ACC112 (cell line): Measurements from ENCODE around the gene ANKS1B.

Experiments used
- H2AFZ ChIP-seq: fragments of 200-600 bp; sonication (generic); one replicate; pipeline ENCODE4 v1.6.0; 2017; ENCODE audit warnings: antibody characterized with exemption, low read length; ENCODE audit not compliant: unreplicated experiment
- H3K27ac ChIP-seq: fragments of 200-600 bp; sonication (generic); 2 replicates; pipeline ENCODE4 v1.5.1; 2014; ENCODE audit warnings: low read depth, mild to moderate bottlenecking, antibody characterized with exemption, low read length, moderate library complexity
- H3K27me3 ChIP-seq: fragments of 200-600 bp; sonication (generic); 2 replicates; pipeline ENCODE4 v1.6.1; 2014; ENCODE audit warnings: mild to moderate bottlenecking, antibody characterized with exemption, low read length, moderate library complexity, mixed read lengths; ENCODE audit not compliant: insufficient read depth
- H3K36me3 ChIP-seq: fragments of 200-600 bp; sonication (generic); 2 replicates; pipeline ENCODE4 v1.6.1; 2016; ENCODE audit warnings: mild to moderate bottlenecking, antibody characterized with exemption, low read length, moderate library complexity, mixed read lengths; ENCODE audit not compliant: insufficient read depth
- H3K4me1 ChIP-seq: fragments of 200-600 bp; sonication (generic); one replicate; pipeline ENCODE4 v1.6.1; 2016; ENCODE audit warnings: low read length, mixed read lengths; ENCODE audit not compliant: insufficient read depth, unreplicated experiment, control insufficient read depth
- H3K4me3 ChIP-seq: fragments of 200-600 bp; sonication (generic); 2 replicates; pipeline ENCODE4 v1.5.1; 2014; ENCODE audit warnings: mild to moderate bottlenecking, low read depth, low read length
- H3K79me2 ChIP-seq: fragments of 200-600 bp; sonication (generic); one replicate; pipeline ENCODE4 v1.6.0; 2016; ENCODE audit warnings: low read length; ENCODE audit not compliant: control insufficient read depth, unreplicated experiment, insufficient read depth

ANKS1B gene

DNA sequence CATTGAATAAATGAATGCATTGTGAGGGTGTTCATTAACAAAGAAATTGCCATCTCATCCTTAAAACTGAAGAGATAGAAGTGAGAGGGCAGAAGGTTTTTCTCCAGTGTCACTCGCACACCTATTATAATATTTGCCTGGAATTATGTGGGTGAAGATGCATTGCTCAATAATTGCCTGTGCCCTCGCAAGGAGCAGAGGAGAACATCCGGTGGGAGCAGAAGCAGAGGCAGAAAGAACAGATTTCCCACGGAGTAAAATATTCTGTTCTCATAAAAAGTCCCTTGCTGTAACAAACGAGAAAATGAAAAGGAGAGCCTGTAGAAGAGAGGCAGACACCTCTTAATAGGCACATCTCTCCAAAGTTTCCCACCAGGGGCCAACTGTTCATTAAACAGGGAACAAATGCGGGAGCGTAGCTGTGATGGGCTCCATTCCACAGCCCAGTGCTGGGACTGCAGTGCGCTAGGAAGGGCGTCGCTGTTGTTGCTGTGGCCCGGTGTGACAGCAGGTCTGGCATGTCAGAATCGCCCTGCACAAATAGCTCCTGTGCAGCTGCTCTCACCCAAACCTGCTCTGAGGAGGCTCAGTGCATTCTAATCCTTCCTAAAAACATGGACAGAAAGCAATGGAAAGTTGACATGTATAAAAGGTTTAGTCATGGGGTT, 979.8 kb downstream of the ANKS1B start:
- H3K27me3 ChIP-seq, result no peaks in the 10 kb centered on the region; the same call in 1 of the 2 replicates
- no peak overlapping the region for H3K4me3 ChIP-seq
- no peak overlapping the region for H2AFZ ChIP-seq
- no peaks in the 10 kb centered on the region for H3K79me2 ChIP-seq
- no peaks in the 10 kb centered on the region for H3K36me3 ChIP-seq
- no peaks in the 10 kb centered on the region for H3K4me1 ChIP-seq
- no peak overlapping the region for H3K27ac ChIP-seq

DNA sequence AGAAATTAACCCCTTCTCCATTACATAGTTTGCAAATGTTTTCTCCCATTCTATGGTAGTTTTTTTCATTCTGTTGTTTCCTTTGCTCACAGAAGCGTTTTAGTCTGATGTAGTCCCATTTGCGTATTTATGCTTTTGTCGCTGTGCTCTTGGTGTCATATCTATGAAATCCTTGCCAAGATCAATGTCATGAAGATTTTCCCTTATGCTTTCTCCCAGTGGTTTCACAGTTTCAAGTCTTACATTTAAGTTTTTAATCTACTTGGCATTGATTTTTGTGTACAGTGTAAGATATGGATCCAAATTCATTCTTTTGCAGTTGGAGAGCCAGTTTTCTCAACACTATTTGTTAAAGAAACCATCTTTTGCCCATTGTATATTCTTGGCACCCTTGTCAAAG, 982.0 kb downstream of the ANKS1B start:
- no peak overlapping the region for H3K27ac ChIP-seq
- no peak overlapping the region for H3K4me3 ChIP-seq
- no peaks in the 10 kb centered on the region for H3K79me2 ChIP-seq
- no peaks in the 10 kb centered on the region; the same call in 1 of the 2 replicates for H3K27me3 ChIP-seq
- no peaks in the 10 kb centered on the region for H3K4me1 ChIP-seq
- H2AFZ ChIP-seq, result no peak overlapping the region
- H3K36me3 ChIP-seq, result no peaks in the 10 kb centered on the region

DNA sequence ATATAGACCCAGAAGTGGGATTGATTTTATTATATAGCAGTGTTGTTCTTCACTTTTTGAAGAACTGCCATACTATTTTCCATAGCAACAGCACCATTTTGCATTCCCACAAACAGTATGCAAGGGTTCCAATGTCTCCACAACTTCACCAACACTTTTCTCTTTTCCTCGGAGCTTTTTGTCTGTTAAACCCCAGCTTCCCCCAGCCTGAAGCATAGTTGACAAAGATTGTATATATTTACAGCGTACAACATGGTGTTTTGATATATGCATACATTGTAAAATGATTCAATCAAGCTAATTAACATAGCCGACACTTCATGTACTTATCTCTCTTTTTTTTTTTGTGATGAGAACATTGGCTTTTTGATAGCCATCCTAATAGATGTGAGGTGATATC, 982.6 kb downstream of the ANKS1B start:
- Histone ChIP-seq H3K4me3 (no peak overlapping the region), H2AFZ (no peak overlapping the region), H3K4me1 (no peaks in the 10 kb centered on the region), H3K27me3 (no peaks in the 10 kb centered on the region; the same call in 1 of the 2 replicates), H3K27ac (no peak overlapping the region), H3K36me3 (no peaks in the 10 kb centered on the region), H3K79me2 (no peaks in the 10 kb centered on the region)

DNA sequence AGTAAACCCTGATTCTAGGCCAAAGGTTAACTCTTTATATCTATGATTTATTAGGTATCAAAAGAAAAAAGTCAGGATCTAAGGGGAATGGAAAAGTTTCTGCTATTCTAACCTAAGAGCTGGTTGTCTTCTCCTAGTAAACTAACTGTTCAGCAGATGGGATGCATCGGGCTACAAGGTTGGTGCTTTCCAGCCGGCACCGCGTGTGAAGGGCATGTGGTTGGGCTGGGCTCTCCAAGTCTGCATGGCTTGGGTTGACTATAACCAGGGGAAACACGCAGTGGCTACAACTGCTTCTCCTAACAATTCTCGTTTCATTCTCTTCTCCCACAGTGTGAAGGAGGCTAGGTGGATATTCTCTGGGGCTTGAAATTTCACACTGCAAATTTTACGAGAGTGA, 985.2 kb downstream of the ANKS1B start:
- Histone ChIP-seq H2AFZ (no peak overlapping the region), H3K4me1 (no peaks in the 10 kb centered on the region), H3K27me3 (no peaks in the 10 kb centered on the region; the same call in 1 of the 2 replicates), H3K36me3 (no peaks in the 10 kb centered on the region), H3K4me3 (no peak overlapping the region), H3K79me2 (no peaks in the 10 kb centered on the region), H3K27ac (no peak overlapping the region)

DNA sequence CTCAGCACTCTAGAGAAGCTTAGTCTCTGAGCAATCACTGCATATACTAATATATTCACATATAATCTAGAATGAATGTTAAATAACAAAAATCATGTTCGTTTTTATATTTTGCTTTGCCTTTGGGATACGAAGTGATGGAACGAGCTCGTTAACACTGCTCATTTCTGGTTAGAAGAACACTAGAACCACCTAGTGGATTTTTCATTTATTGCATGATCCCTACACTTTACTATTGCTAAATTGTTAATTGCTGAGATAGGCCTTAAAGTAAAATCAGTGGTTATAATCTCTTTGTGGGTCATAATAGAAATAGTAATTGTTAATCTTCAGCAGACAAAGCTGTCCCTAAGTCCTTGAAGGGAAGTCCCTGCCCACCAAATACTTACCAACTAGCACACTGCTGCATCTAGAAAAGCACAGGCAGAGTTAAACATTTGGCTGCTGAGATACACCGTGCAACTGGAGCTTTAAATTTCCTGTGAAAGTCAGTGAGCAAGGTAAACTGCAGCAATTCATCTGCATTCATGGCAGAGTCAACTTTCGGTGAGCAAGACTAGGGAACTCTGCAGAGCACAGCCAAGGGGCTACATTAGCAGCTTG, 985.9 kb downstream of the ANKS1B start:
- H3K4me3 ChIP-seq, result no peak overlapping the region
- H3K36me3 ChIP-seq, result no peaks in the 10 kb centered on the region
- H2AFZ ChIP-seq, result no peak overlapping the region
- H3K79me2 ChIP-seq, result no peaks in the 10 kb centered on the region
- H3K27me3 ChIP-seq, result no peaks in the 10 kb centered on the region
- H3K4me1 ChIP-seq, result no peaks in the 10 kb centered on the region
- no peak overlapping the region for H3K27ac ChIP-seq

DNA sequence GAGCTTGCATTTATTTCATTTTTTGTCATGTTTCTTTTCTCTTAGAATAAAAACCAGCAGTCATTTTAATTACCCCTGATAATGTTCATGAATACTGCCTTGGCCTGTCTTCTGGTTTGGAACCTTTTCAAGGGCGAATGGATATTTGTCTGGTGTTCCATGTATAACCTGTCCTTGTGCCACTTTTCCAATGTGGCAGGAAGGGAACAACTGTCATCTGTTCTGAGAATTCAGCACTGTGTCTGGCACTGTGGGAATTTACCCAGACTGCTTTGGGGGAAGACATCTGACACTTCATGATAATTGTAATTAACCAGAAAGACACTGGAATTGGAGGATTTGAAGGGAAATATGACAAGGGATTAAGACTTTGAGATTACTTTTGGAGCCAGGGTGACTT, 986.8 kb downstream of the ANKS1B start:
- no peaks in the 10 kb centered on the region for H3K4me1 ChIP-seq
- H3K79me2 ChIP-seq, result no peaks in the 10 kb centered on the region
- no peaks in the 10 kb centered on the region for H3K36me3 ChIP-seq
- H3K27me3 ChIP-seq, result no peaks in the 10 kb centered on the region
- H2AFZ ChIP-seq, result no peak overlapping the region
- H3K27ac ChIP-seq, result no peak overlapping the region
- H3K4me3 ChIP-seq, result no peak overlapping the region

DNA sequence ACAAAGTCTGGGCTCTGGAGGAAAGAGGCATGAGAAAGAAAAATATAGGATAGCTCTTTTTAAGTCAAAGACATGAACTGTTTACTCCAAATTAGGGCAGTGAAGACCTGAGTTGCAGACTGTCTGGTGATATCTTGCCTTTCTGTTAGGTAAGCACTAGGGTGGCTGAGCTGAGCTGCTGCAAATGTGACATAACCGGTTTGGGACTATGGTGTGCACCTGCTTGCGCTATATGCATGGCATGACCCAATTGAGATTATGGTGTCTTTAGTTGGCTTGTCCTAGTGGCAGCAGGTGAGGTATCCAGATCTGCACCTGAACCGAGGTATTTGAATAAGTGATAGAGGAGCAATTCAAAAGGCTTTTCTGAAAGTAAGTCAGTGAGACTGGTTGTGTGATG, 994.1 kb downstream of the ANKS1B start:
- no peaks in the 10 kb centered on the region for H3K4me1 ChIP-seq
- peaks cover 5% of the 10 kb centered on the region; the same call in 1 of the 2 replicates for H3K27me3 ChIP-seq
- no peaks in the 10 kb centered on the region for H3K79me2 ChIP-seq
- no peaks in the 10 kb centered on the region for H3K36me3 ChIP-seq
- H2AFZ ChIP-seq, result no peak overlapping the region
- no peak overlapping the region for H3K27ac ChIP-seq
- H3K4me3 ChIP-seq, result no peak overlapping the region

DNA sequence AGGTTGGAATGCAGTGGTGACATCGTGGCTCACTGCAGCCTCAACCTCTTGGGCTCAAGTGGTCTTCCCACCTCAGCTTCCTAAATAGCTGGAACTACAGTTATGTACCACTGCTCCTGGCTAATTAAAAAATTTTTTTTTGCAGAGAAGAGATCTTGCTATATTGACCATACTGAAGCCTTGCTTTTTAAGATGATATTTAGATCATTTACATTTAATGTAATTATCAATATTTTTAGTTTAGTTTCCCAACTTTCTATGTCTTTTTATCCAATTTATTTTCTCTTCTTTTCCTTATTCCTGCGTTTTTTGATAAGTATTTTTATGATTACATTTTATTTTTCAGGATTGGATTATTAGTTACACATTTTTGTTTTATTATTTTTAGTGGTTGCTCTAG, 999.6 kb downstream of the ANKS1B start:
- Histone ChIP-seq H3K36me3 (no peaks in the 10 kb centered on the region), H3K79me2 (no peaks in the 10 kb centered on the region), H3K27me3 (peaks cover 5% of the 10 kb centered on the region; the same call in 1 of the 2 replicates), H2AFZ (no peak overlapping the region), H3K27ac (no peak overlapping the region), H3K4me3 (no peak overlapping the region), H3K4me1 (no peaks in the 10 kb centered on the region)

DNA sequence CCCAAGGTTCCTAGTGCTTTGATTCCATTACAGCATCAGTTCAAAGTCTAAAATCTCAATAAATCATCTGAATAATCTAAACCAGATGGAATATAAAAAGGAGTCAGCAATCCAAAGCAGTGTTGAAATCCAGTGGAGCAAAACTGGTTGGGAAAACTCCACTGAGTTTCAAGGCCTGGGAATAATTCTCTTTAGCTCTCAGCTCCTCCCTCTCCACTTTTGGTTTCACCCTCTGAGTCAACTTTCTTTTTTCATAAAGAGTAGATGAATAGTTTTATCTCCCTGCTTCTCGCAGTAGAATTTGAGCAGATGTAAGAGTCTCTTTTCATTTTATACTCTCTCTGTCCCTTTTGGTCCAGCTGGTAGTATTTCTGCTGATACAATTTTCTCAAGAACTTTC, 1001.1 kb downstream of the ANKS1B start:
- Histone ChIP-seq H2AFZ (no peak overlapping the region), H3K27me3 (no peaks in the 10 kb centered on the region), H3K36me3 (no peaks in the 10 kb centered on the region), H3K4me3 (no peak overlapping the region), H3K79me2 (no peaks in the 10 kb centered on the region), H3K27ac (no peak overlapping the region), H3K4me1 (no peaks in the 10 kb centered on the region)

DNA sequence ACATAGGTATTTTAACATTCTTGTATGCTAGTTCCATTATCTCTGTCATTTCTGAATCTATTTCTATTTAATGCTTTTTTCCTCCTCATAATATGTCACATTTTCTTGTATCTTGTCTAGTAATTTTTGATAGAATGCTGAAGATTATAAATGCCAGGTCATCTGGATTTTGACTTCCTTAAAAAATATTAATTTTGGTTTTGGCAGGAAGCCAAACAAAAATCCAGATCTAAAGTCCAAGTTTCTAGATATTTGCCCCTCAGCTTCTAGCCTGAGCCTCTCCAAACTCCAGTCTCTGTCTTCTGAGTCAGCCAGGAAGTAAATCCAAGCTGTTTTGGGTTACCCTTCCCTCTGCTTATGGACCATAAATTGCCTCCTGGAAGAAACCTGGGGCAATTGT, 1004.2 kb downstream of the ANKS1B start:
- no peak overlapping the region for H3K4me3 ChIP-seq
- no peak overlapping the region for H2AFZ ChIP-seq
- H3K4me1 ChIP-seq, result no peaks in the 10 kb centered on the region
- no peaks in the 10 kb centered on the region for H3K79me2 ChIP-seq
- no peaks in the 10 kb centered on the region for H3K27me3 ChIP-seq
- H3K36me3 ChIP-seq, result no peaks in the 10 kb centered on the region
- H3K27ac ChIP-seq, result no peak overlapping the region

DNA sequence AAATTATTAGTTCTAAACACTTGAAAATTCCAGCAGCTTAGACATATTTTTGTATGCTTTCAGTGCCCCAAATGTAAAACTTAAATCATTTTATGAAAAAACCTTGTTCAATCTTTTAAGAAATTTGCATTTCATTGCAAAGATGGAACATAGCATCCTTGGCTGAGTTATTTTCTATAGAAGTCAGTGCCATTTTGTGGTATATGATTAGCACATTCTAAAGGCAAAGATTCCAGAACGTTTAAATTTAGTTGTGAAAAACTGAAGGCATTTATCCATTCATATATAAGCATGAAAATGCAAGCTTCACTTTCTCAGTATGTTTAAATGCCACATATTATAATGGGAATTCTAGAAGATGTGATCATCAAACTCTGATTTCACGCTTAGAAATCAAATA, 1007.5 kb downstream of the ANKS1B start:
- H3K79me2 ChIP-seq, result no peaks in the 10 kb centered on the region
- H3K4me3 ChIP-seq, result no peak overlapping the region
- no peak overlapping the region for H2AFZ ChIP-seq
- no peaks in the 10 kb centered on the region for H3K36me3 ChIP-seq
- no peaks in the 10 kb centered on the region for H3K27me3 ChIP-seq
- H3K4me1 ChIP-seq, result no peaks in the 10 kb centered on the region
- H3K27ac ChIP-seq, result no peak overlapping the region
